HG02884 (cell line): ENCODE data around the gene CLDN18.
A peak's percentile ranks its signal among the peaks of the same experiment; 100 is the strongest.

Experiments
- ATAC-seq: cut with Tn5 transposase; IDR thresholded peaks from one replicate; pipeline ENCODE4 v1.9.1; 2021; ENCODE audit warnings: mild to moderate bottlenecking, moderate library complexity; ENCODE audit not compliant: unreplicated experiment

The CLDN18 gene

GRCh38 chr3:138023754-138024153 lies 13.8 kb downstream of the CLDN18 start:
- peak; percentile 46 for ATAC-seq

GRCh38 chr3:138025553-138025952 lies 15.6 kb downstream of the CLDN18 start:
- no peak for ATAC-seq

- ATAC-seq, result no peak
These were observed 17.9 kb downstream of the CLDN18 start for GRCh38 chr3:138027821-138028220.

- no peak for ATAC-seq
These were observed 20.8 kb downstream of the CLDN18 start for GRCh38 chr3:138030734-138031280.

GRCh38 chr3:138031536-138031935 lies 21.6 kb downstream of the CLDN18 start:
- ATAC-seq, result no peak

GRCh38 chr3:138032567-138032966 lies 22.6 kb downstream of the CLDN18 start:
- no peak for ATAC-seq

GRCh38 chr3:138033202-138033691 lies 23.3 kb downstream of the CLDN18 start:
- ATAC-seq, result no peak

GRCh38 chr3:138034918-138035317 lies 25.0 kb downstream of the CLDN18 start:
- ATAC-seq, result no peak

GRCh38 chr3:138036572-138036971 lies 26.6 kb downstream of the CLDN18 start:
- ATAC-seq, result peak; percentile 46

- no peak for ATAC-seq
These were observed 28.9 kb downstream of the CLDN18 start for GRCh38 chr3:138038725-138039462.

- ATAC-seq, result no peak
These were observed 32.1 kb downstream of the CLDN18 start for GRCh38 chr3:138042043-138042442.

GRCh38 chr3:138043266-138044029 lies 33.5 kb downstream of the CLDN18 start:
- no peak for ATAC-seq

- no peak for ATAC-seq
These were observed 36.1 kb downstream of the CLDN18 start for GRCh38 chr3:138046085-138046484.

GRCh38 chr3:138046955-138047354 lies 37.0 kb downstream of the CLDN18 start:
- peak; percentile 67 for ATAC-seq

GRCh38 chr3:138047596-138048158 lies 37.7 kb downstream of the CLDN18 start:
- ATAC-seq, result no peak

- no peak for ATAC-seq
These were observed 39.4 kb downstream of the CLDN18 start for GRCh38 chr3:138049157-138049919.

- ATAC-seq, result no peak
These were observed 42.2 kb downstream of the CLDN18 start for GRCh38 chr3:138051947-138052802.

- ATAC-seq, result no peak
These were observed 44.1 kb downstream of the CLDN18 start for GRCh38 chr3:138054057-138054456.

- ATAC-seq, result no peak
These were observed 47.4 kb downstream of the CLDN18 start for GRCh38 chr3:138057384-138057783.

- ATAC-seq, result no peak
These were observed 49.3 kb downstream of the CLDN18 start for GRCh38 chr3:138059261-138059660.
